HepG2 (cell line): Measurements from ENCODE around the gene SSC5D. TPM values are rescaled to one million over a fixed set of nuclear protein-coding genes. Genes with fewer than 3 reads are reported as not detected.

Experiments
- ATAC-seq: fragments of 200-7000 bp; cut with Tn5 transposase; 3 replicates; pipeline ENCODE4 v1.9.1; 2020; ENCODE audit warnings: mild to moderate bottlenecking, moderate library complexity
- BruUV-seq: library from RNA; stranded (reverse); fragments of 400-500 nt; replicated peaks from 2 replicates; lab custom pipeline; 2021; lab: Mats Ljungman, UMichigan
- CTCF ChIA-PET: fragments of 300-600 bp; formaldehyde crosslinking; extraction: SDS; loops from one replicate; lab custom pipeline; 2021; ENCODE audit warnings: low total read pairs, inconsistent platforms, low intra/inter-chr PET ratio; lab: Yijun Ruan, JAX
- POLR2A ChIA-PET: fragments of 350-600 bp; sonication (Branson Sonifier 250); formaldehyde crosslinking; loops from one replicate; lab custom pipeline; 2020; ENCODE audit warnings: antibody characterized with exemption, inconsistent platforms; lab: Yijun Ruan, JAX
- DNase-seq: peaks from one replicate; pipeline ENCODE4 v3.0.0-alpha.2; 2015; ENCODE audit warnings: low spot score
- FAIRE-seq: peaks from 3 replicates; lab custom pipeline; 2011; peaks lifted over from hg19 to GRCh38; lab: Jason Lieb, UNC
- H2AFZ ChIP-seq: one replicate; pipeline ENCODE4 v1.6.1; 2011; ENCODE audit warnings: low read length, inconsistent platforms
- H3K27ac ChIP-seq: fragments of 300-600 bp; 3 replicates; pipeline ENCODE4 v1.8.0; 2011; ENCODE audit warnings: mixed run types, mild to moderate bottlenecking, mixed read lengths, low read length, inconsistent platforms; ENCODE audit not compliant: insufficient read depth; ENCODE audit errors: extremely low read length
- H3K27me3 ChIP-seq, 2 experiments: fragments of 200-600 bp in 1 of 2; 2 replicates in 1 of 2; 3 replicates in 1 of 2; pipeline versions ENCODE4 v1.6.0 to v1.8.0; 2011; ENCODE audit warnings: low read length in 2 of 2, mild to moderate bottlenecking in 2 of 2, moderate library complexity in 2 of 2, inconsistent platforms in 1 of 2; ENCODE audit not compliant: insufficient read depth in 2 of 2, control insufficient read depth in 1 of 2
- H3K36me3 ChIP-seq, 2 experiments: fragments of 200-600 bp in 1 of 2; replicated peaks in 1 of 2; 2 replicates in 1 of 2; 3 replicates in 1 of 2; pipeline versions ENCODE4 v1.5.1 to v1.8.0; 2011; ENCODE audit warnings: low read length in 2 of 2, inconsistent platforms in 1 of 2; ENCODE audit not compliant: insufficient read depth in 2 of 2, control insufficient read depth in 1 of 2
- H3K4me1 ChIP-seq: 2 replicates; pipeline ENCODE4 v1.5.1; 2012; ENCODE audit warnings: low read length, inconsistent platforms; ENCODE audit not compliant: insufficient read depth
- H3K4me2 ChIP-seq: 2 replicates; pipeline ENCODE4 v1.6.0; 2011; ENCODE audit warnings: low read depth, low read length, inconsistent platforms
- H3K4me3 ChIP-seq, 3 experiments: fragments of 200-600 bp in 1 of 3; sonication (generic), shearing (Covaris generic) in 1 of 3; replicated peaks in 1 of 3; 2 replicates each; pipeline ENCODE4 v1.5.1; 2011 to 2016; ENCODE audit warnings: low read length in 3 of 3, inconsistent platforms in 2 of 3, low read depth in 2 of 3, mild to moderate bottlenecking in 2 of 3, control low read depth in 1 of 3, mixed read lengths in 1 of 3; ENCODE audit not compliant: insufficient read depth in 1 of 3
- H3K79me2 ChIP-seq: one replicate; pipeline ENCODE4 v1.6.1; 2011; ENCODE audit warnings: low read length, inconsistent platforms; ENCODE audit not compliant: insufficient read depth
- H3K9ac ChIP-seq: 2 replicates; pipeline ENCODE4 v1.6.0; 2011; ENCODE audit warnings: mild to moderate bottlenecking, low read depth, low read length, inconsistent platforms; ENCODE audit not compliant: insufficient read depth
- H3K9me3 ChIP-seq: 2 replicates; pipeline ENCODE4 v1.5.1; 2012; ENCODE audit warnings: mild to moderate bottlenecking, low read length
- H4K20me1 ChIP-seq: 2 replicates; pipeline ENCODE4 v1.6.0; 2011; ENCODE audit warnings: inconsistent platforms, mild to moderate bottlenecking, low read length, moderate library complexity; ENCODE audit not compliant: insufficient read depth
- ARHGAP35 ChIP-seq: sonication (generic); formaldehyde crosslinking; IDR thresholded peaks from 2 replicates; pipeline ENCODE4 v1.9.0; 2022; ENCODE audit warnings: mild to moderate bottlenecking, inconsistent platforms, moderate library complexity, missing genetic modification reagents, borderline replicate concordance
- NBN ChIP-seq: fragments of 450-650 bp; conservative IDR thresholded peaks from 2 replicates; pipeline ENCODE4 v1.6.1; 2017
- SAP130 ChIP-seq: IDR thresholded peaks from 2 replicates; pipeline ENCODE4 v1.6.1; 2016; ENCODE audit warnings: low read depth
- ZKSCAN1 ChIP-seq: fragments of 150-350 bp; IDR thresholded peaks from 2 replicates; pipeline ENCODE4 v1.6.1; 2014; ENCODE audit warnings: low read length
- WGBS: methylation state at CpG from one replicate; pipeline ENCODE4 v1.1.6; 2017; ENCODE audit warnings: low lambda C conversion rate; 5-methylcytosine and 5-hydroxymethylcytosine counted together
- in situ Hi-C: cut with HindIII; loops from 2 replicates; pipeline ENCODE4 v1.10.0; 2017; ENCODE audit warnings: low pct_unique_long_range_greater_than_20kb; ENCODE audit not compliant: extremely low pct_ligation_motif_present
- intact Hi-C: fragments of 100-400 bp; cut with micrococcal nuclease; formaldehyde crosslinking; loops from one replicate; pipeline ENCODE4 v1.10.0; 2022; ENCODE audit not compliant: unreplicated experiment
- polyA plus RNA-seq, 8 experiments: library from polyadenylated mRNA; depleted of rRNA in 3 of 8; stranded (reverse) in 7 of 8; unstranded in 1 of 8; fragments of >200 nt; fragmentation: Illumina TruSeq in 4 of 8; extraction: Trizol in 4 of 8; gene quantifications; 2 replicates each; pipeline versions ENCODE4 v1.2.1 to v1.2.3, GENCODE V29; 2011 to 2016; ENCODE audit warnings: low read depth in 4 of 8, missing spikeins in 1 of 8, mixed read lengths in 1 of 8; ENCODE audit not compliant: insufficient read depth in 1 of 8
- total RNA-seq, 5 experiments: library from RNA; depleted of rRNA; stranded (reverse); fragments of >200 nt; fragmentation: Illumina TruSeq; extraction: Trizol; gene quantifications; 2 replicates each; pipeline ENCODE4 v1.2.3, GENCODE V29; 2016; ENCODE audit warnings: low read depth in 1 of 5
- TF ChIP-seq, protein P1 (sequence below): sonication (generic); formaldehyde crosslinking; IDR thresholded peaks from 2 replicates; pipeline ENCODE4 v1.5.0; 2020; ENCODE audit warnings: mild to moderate bottlenecking, missing genetic modification reagents
- TF ChIP-seq, protein P2 (sequence below): sonication (generic); formaldehyde crosslinking; IDR thresholded peaks from 2 replicates; pipeline ENCODE4 v1.4.0; 2020; ENCODE audit warnings: mild to moderate bottlenecking, missing genetic modification reagents
- TF ChIP-seq, protein P3 (sequence below): sonication (generic); formaldehyde crosslinking; IDR thresholded peaks from 2 replicates; pipeline ENCODE4 v1.5.0; 2020; ENCODE audit warnings: mild to moderate bottlenecking, missing genetic modification reagents

The SSC5D gene
- total and polyA plus RNA-seq, 2 of the 13 experiments (the other 11 are each of a cell fraction or from before 2014, with no cell fraction given) = not detected

DNA sequence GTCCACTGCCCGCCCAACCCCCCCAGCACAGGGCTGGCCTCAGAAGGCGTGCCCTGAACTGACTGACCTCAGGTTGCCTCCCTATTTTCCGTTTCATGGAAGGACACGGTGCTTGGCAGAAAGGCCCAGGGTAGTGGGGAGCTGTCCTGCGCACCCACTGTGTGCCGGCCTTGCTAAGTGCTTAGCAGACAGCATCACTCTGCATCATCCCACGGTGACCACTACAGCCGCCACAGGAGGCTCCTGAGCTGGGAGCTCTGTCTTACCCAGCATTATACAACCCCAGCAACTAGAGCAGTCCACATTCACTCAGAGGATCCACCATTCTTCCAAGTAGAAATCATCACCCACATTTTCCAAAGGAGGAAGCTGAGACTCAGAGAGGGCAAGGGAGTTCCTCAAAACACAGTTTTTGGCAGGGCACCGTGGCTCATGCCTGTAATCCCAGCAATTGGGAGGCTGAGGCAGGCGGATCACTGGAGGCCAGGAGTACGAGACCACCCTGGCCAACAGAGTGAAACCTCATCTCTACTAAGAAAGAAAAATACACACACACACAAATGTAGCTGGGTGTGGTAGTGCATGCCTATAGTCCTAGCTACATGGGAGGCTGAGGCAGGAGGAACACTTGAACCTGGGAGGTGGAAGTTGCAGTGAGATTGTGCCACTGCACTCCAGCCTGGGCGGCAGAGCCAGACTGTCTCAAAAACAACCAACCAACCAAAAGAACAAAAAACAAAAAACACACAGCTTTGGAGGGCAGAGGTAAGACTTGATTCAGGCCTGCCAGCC, 47.1 kb downstream of the SSC5D start:
- intact Hi-C loops (no loop called here), in situ Hi-C loops (no loop called here)
- POLR2A ChIA-PET = interaction anchor here (0.8 to 1.7 kb wide), 3 partner anchors 10 to 46 kb away, joined by 3 to 6 read pairs (median 3); partner anchors contain the start of gene SBK3
- no peak for FAIRE-seq
- Histone ChIP-seq H3K27me3 (no peaks in the 10 kb centered on the region; a peak in 1 of 5 replicates), H3K36me3 (no peaks in the 10 kb centered on the region), H4K20me1 (no peaks in the 10 kb centered on the region), H3K9me3 (no peaks in the 10 kb centered on the region), H3K27ac (no peak overlapping the region), H3K4me2 (peak overlapping the region; percentile 45; the same call in 1 of the 2 replicates), H2AFZ (no peak overlapping the region), H3K4me3 (peak overlapping the region in 1 of 3 experiments; percentile 30; a peak in 1 of 6 replicates), H3K9ac (no peak overlapping the region), H3K79me2 (no peaks in the 10 kb centered on the region), H3K4me1 (peaks cover 32% of the 10 kb centered on the region)
- 30% methylated on average over 9 of the region's 12 CpGs for whole genome bisulfite sequencing
- CTCF ChIA-PET = no interaction called here
- TF ChIP-seq ZKSCAN1 (peak; percentile 37; the same call in 1 of the 2 replicates), SAP130 (no peak), ARHGAP35 (CRISPR knock-in tag) (no peak), NBN (no peak)
- TF ChIP-seq, protein P1, sequence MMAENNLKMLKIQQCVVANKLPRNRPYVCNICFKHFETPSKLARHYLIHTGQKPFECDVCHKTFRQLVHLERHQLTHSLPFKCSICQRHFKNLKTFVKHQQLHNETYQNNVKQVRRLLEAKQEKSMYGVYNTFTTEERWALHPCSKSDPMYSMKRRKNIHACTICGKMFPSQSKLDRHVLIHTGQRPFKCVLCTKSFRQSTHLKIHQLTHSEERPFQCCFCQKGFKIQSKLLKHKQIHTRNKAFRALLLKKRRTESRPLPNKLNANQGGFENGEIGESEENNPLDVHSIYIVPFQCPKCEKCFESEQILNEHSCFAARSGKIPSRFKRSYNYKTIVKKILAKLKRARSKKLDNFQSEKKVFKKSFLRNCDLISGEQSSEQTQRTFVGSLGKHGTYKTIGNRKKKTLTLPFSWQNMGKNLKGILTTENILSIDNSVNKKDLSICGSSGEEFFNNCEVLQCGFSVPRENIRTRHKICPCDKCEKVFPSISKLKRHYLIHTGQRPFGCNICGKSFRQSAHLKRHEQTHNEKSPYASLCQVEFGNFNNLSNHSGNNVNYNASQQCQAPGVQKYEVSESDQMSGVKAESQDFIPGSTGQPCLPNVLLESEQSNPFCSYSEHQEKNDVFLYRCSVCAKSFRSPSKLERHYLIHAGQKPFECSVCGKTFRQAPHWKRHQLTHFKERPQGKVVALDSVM (CRISPR knock-in tag) = peak; percentile 94
- TF ChIP-seq, protein P2, sequence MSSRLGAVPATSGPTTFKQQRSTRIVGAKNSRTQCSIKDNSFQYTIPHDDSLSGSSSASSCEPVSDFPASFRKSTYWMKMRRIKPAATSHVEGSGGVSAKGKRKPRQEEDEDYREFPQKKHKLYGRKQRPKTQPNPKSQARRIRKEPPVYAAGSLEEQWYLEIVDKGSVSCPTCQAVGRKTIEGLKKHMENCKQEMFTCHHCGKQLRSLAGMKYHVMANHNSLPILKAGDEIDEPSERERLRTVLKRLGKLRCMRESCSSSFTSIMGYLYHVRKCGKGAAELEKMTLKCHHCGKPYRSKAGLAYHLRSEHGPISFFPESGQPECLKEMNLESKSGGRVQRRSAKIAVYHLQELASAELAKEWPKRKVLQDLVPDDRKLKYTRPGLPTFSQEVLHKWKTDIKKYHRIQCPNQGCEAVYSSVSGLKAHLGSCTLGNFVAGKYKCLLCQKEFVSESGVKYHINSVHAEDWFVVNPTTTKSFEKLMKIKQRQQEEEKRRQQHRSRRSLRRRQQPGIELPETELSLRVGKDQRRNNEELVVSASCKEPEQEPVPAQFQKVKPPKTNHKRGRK (CRISPR knock-in tag) = no peak
- TF ChIP-seq, protein P3, sequence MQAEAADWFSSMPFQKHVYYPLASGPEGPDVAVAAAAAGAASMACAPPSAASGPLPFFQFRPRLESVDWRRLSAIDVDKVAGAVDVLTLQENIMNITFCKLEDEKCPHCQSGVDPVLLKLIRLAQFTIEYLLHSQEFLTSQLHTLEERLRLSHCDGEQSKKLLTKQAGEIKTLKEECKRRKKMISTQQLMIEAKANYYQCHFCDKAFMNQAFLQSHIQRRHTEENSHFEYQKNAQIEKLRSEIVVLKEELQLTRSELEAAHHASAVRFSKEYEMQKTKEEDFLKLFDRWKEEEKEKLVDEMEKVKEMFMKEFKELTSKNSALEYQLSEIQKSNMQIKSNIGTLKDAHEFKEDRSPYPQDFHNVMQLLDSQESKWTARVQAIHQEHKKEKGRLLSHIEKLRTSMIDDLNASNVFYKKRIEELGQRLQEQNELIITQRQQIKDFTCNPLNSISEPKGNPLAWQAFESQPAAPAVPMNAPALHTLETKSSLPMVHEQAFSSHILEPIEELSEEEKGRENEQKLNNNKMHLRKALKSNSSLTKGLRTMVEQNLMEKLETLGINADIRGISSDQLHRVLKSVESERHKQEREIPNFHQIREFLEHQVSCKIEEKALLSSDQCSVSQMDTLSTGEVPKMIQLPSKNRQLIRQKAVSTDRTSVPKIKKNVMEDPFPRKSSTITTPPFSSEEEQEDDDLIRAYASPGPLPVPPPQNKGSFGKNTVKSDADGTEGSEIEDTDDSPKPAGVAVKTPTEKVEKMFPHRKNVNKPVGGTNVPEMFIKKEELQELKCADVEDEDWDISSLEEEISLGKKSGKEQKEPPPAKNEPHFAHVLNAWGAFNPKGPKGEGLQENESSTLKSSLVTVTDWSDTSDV (CRISPR knock-in tag) = no peak
- DNase-seq = no peak
- no TSS peak for BruUV-seq
- ATAC-seq = peak; percentile 16; the same call in 1 of the 3 replicates
